Measurements from ENCODE around the gene CYP4F2. TPM values are rescaled to one million over a fixed set of nuclear protein-coding genes. Genes with fewer than 3 reads are reported as not detected.
"Not testable (repeated sequence)": the region's sequence is repeated elsewhere in the genome, so short reads cannot be mapped to it uniquely, and the experiment has no call there.

Gene CYP4F2
- total and polyA plus RNA-seq, 9 of the 15 experiments (the other 6 are each of a cell fraction or from before 2014, with no cell fraction given): 0.10 to 0.56 (median 0.32) TPM; not detected in 2

DNA sequence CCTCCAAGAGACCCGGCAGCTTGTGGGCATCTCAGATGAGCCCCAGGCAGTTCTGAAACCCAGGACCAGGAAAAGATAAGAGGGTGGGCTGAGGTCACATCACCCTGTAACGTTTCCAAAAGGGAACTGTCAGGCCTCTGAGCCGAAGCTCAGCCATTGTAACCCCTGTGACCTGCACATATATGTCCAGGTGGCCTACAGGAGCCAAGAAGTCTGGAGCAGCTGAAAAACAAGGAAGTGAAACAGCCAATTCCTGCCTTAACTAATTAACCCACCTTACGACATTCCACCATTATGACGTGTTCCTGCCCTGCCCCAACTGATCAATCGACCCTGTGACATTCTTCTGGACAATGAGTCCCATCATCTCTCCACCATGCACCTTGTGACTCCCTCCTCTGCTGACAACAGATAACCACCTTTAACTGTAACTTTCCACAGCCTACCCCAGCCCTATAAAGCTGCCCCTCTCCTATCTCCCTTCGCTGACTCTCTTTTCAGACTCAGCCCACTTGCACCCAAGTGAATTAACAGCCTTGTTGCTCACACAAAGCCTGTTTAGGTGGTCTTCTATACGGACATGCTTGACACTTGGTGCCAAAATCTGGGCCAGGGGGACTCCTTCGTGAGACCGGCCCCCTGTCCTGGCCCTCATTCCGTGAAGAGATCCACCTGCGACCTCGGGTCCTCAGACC is 69.1 kb downstream of the CYP4F2 start (continued):
- TF ChIP-seq HLTF (IDR thresholded peaks at IDR 0.05) (peak; percentile 84; the same call in 1 of the 2 replicates), KDM5B (IDR thresholded peaks at IDR 0.05; ENCODE audit: insufficient replicate concordance, low read depth, low read length) (peak; percentile 70), CC2D1A (IDR thresholded peaks at IDR 0.05) (peak; percentile 59; the same call in 1 of the 2 replicates), HDAC2 (IDR thresholded peaks at IDR 0.05) (peak; percentile 47; the same call in 1 of the 2 replicates), ZFX (CRISPR knock-in tag; IDR thresholded peaks at IDR 0.05) (peak; percentile 48), ZNF584 (CRISPR knock-in tag; IDR thresholded peaks at IDR 0.05; ENCODE audit: low read depth) (peak; percentile 57; the same call in 1 of the 2 replicates), ZNF324 (CRISPR knock-in tag; IDR thresholded peaks at IDR 0.05) (0 out of 2 replicates have a peak, but pooled peaks have one; percentile 19), ZNF197 (CRISPR knock-in tag; IDR thresholded peaks at IDR 0.05; ENCODE audit: low read depth) (peak; percentile 59; the same call in 1 of the 2 replicates), NFXL1 (CRISPR knock-in tag; IDR thresholded peaks at IDR 0.05) (peak; percentile 75; the same call in 1 of the 2 replicates), TEAD4 (IDR thresholded peaks at IDR 0.05; ENCODE audit: low read length) (peak; percentile 81), MYC (CRISPR knock-in tag; IDR thresholded peaks at IDR 0.05; ENCODE audit: borderline replicate concordance, low read depth) (0 out of 2 replicates have a peak, but pooled peaks have one; percentile 26), ETV6 (IDR thresholded peaks at IDR 0.05; ENCODE audit: borderline replicate concordance in 1 of 2, low read depth in 2 of 2, low read length in 1 of 2) (0 out of 4 replicates have a peak, but pooled peaks of 1 of the 2 experiments have one; percentile 25), PHF8 (IDR thresholded peaks at IDR 0.05; ENCODE audit: borderline replicate concordance, low read length) (peak; percentile 32; the same call in 1 of the 2 replicates), MBD2 (IDR thresholded peaks at IDR 0.05; ENCODE audit: borderline replicate concordance, low read depth) (peak; percentile 31; the same call in 1 of the 2 replicates), STAT5A (IDR thresholded peaks at IDR 0.05; ENCODE audit: borderline replicate concordance, low read length) (peak; percentile 41; the same call in 1 of the 2 replicates), DIDO1 (tag; IDR thresholded peaks at IDR 0.05; ENCODE audit: low read depth) (0 out of 2 replicates have a peak, but pooled peaks have one; percentile 17), NR4A1 (tag; IDR thresholded peaks at IDR 0.05) (peak; percentile 95), EP300 (IDR thresholded peaks at IDR 0.05; ENCODE audit: low read length) (peak; percentile 75), HINFP (tag; conservative IDR thresholded peaks at IDR 0.05; ENCODE audit: low read depth) (peak; percentile 63; the same call in 1 of the 2 replicates), BCOR (IDR thresholded peaks at IDR 0.05) (0 out of 2 replicates have a peak, but pooled peaks have one; percentile 53), KDM1A (IDR thresholded peaks at IDR 0.05) (peak in 1 of 2 experiments; percentile 66; a peak in 3 of 4 replicates), ATF3 (IDR thresholded peaks at IDR 0.05) (peak; percentile 63), BCL6 (CRISPR knock-in tag; IDR thresholded peaks at IDR 0.05) (0 out of 2 replicates have a peak, but pooled peaks have one; percentile 61), ARID1B (IDR thresholded peaks at IDR 0.05) (peak; percentile 94)
- TF ChIP-seq TEAD4 (CRISPR knock-in tag; IDR thresholded peaks at IDR 0.05; ENCODE audit: borderline replicate concordance); MYC (IDR thresholded peaks at IDR 0.05; ENCODE audit: low read depth, low read length); ETV6 (CRISPR knock-in tag; IDR thresholded peaks at IDR 0.05; ENCODE audit: borderline replicate concordance); NR4A1 (CRISPR knock-in tag; IDR thresholded peaks at IDR 0.05); ATF3 (CRISPR knock-in tag; conservative IDR thresholded peaks at IDR 0.05): not testable (repeated sequence)

Measured in K562 (cell line).